Left cardiac atrium (tissue), 4 donors: Measurements from ENCODE around the gene TRAPPC2L. TPM values are rescaled to one million over a fixed set of nuclear protein-coding genes. Genes with fewer than 3 reads are reported as not detected.
"Not testable (repeated sequence)": the region's sequence is repeated elsewhere in the genome, so short reads cannot be mapped to it uniquely, and the experiment has no call there.

Source experiments
- ATAC-seq, 2 donors: fragments of 200-7000 bp; cut with Tn5 transposase; one replicate each; pipeline ENCODE4 v1.9.1; 2020; ENCODE audit warnings: mild to moderate bottlenecking in 2 of 2, moderate library complexity in 2 of 2
- DNase-seq: peaks from one replicate; pipeline ENCODE4 v3.0.0-alpha.2; 2020
- intact Hi-C, 2 donors: fragments of 100-400 bp; cut with DNase I; formaldehyde crosslinking; loops; one replicate each; pipeline versions ENCODE4 v1.14.1 to v1.15.1; 2022 to 2023
- total RNA-seq, 2 donors: library from RNA; stranded (reverse); fragmentation: NEBNext Ultra II Directional; extraction: Animal tissue kit (Norgen Biotek cat#: 25700); gene quantifications; one replicate each; pipeline ENCODE4 v1.2.1, GENCODE V29; 2021
- donor health status: DM: no; HTN: yes; CAD: no.
- donor health status: DM: no; HTN: yes; CAD: no; lungs with severe emphysema.
- donor health status: DM: yes; HTN: yes; CAD: no.
- donor health status: Dilated cardiomyopathy.

TRAPPC2L gene
- total RNA-seq, 2 donors from 2014 or later, result 46.0 to 54.3 TPM

GRCh38 chr16:88883117-88883895 lies 26.4 kb downstream of the TRAPPC2L start:
- DNase-seq (no peak), ATAC-seq (no peak)

GRCh38 chr16:88883946-88884345 lies 27.0 kb downstream of the TRAPPC2L start:
- ATAC-seq (no peak), DNase-seq (no peak)
- intact Hi-C loops, result loop anchor here in 1 of 2 donors (10.0 kb wide), 1 partner anchor 51 kb away; no protein-coding TSS in a partner anchor

More at GRCh38 chr16:88883117-88883895, 26.4 kb downstream of the TRAPPC2L start:
- intact Hi-C loops, result loop anchor here in 1 of 2 donors (10.0 kb wide), 1 partner anchor 51 kb away; no protein-coding TSS in a partner anchor

GRCh38 chr16:88884569-88885271 lies 27.8 kb downstream of the TRAPPC2L start:
- no peak for DNase-seq
- intact Hi-C loops, result loop anchor here in 1 of 2 donors (10.0 kb wide), 1 partner anchor 50 kb away; no protein-coding TSS in a partner anchor
- no peak for ATAC-seq

GRCh38 chr16:88885693-88886280 lies 28.9 kb downstream of the TRAPPC2L start:
- no peak for DNase-seq
- ATAC-seq, result no peak
- intact Hi-C loops, result loop anchor here in 1 of 2 donors (10.0 kb wide), 1 partner anchor 49 kb away; no protein-coding TSS in a partner anchor

- ATAC-seq (peak; percentile 1 to 14), DNase-seq (no peak)
- intact Hi-C loops, result loop anchor here in 1 of 2 donors (10.0 kb wide), 1 partner anchor 48 kb away; no protein-coding TSS in a partner anchor
Observed at GRCh38 chr16:88886420-88886844, 29.5 kb downstream of the TRAPPC2L start.

GRCh38 chr16:88886845-88887521 lies 30.1 kb downstream of the TRAPPC2L start:
- DNase-seq, result peak; percentile 85
- ATAC-seq, result peak; percentile 82 to 84
- intact Hi-C loops, result loop anchor here in 1 of 2 donors (10.0 kb wide), 1 partner anchor 48 kb away; no protein-coding TSS in a partner anchor

GRCh38 chr16:88888057-88888456 lies 31.1 kb downstream of the TRAPPC2L start:
- DNase-seq, result no peak
- intact Hi-C loops, result loop anchor here in 1 of 2 donors (10.0 kb wide), 1 partner anchor 47 kb away; no protein-coding TSS in a partner anchor
- no peak for ATAC-seq

- intact Hi-C loops, result loop anchor here in 1 of 2 donors (10.0 kb wide), 1 partner anchor 46 kb away; no protein-coding TSS in a partner anchor
- no peak for ATAC-seq
- peak; percentile 60 for DNase-seq
Observed at GRCh38 chr16:88888461-88889387, 31.8 kb downstream of the TRAPPC2L start.

GRCh38 chr16:88889702-88890352 lies 32.9 kb downstream of the TRAPPC2L start:
- not testable (repeated sequence) for DNase-seq, ATAC-seq
- intact Hi-C loops, result loop anchor here in 1 of 2 donors (10.0 kb wide), 1 partner anchor 45 kb away; no protein-coding TSS in a partner anchor

- intact Hi-C loops, result no loop called here
- ATAC-seq (no peak), DNase-seq (no peak)
Observed at GRCh38 chr16:88891083-88891482, 34.2 kb downstream of the TRAPPC2L start.

- no peak for ATAC-seq
- intact Hi-C loops, result no loop called here
- no peak for DNase-seq
Observed at GRCh38 chr16:88892065-88892464, 35.1 kb downstream of the TRAPPC2L start.

- intact Hi-C loops, result no loop called here
- ATAC-seq (no peak), DNase-seq (no peak)
Observed at GRCh38 chr16:88893127-88893968, 36.4 kb downstream of the TRAPPC2L start.

- DNase-seq, intact Hi-C loops, ATAC-seq: not testable (repeated sequence)
Observed at GRCh38 chr16:88894266-88894665, 37.3 kb downstream of the TRAPPC2L start.

GRCh38 chr16:88894681-88895300 lies 37.9 kb downstream of the TRAPPC2L start:
- no peak for DNase-seq
- no peak for ATAC-seq
- intact Hi-C loops, result no loop called here

- DNase-seq (no peak), ATAC-seq (no peak)
- intact Hi-C loops, result no loop called here
Observed at GRCh38 chr16:88895335-88895734, 38.4 kb downstream of the TRAPPC2L start.
